H1 (cell line): ENCODE results near the gene SLC17A8. TPM values are rescaled to one million over a fixed set of nuclear protein-coding genes. Genes with fewer than 3 reads are reported as not detected.

ENCODE experiments used
- CTCF ChIA-PET: fragments of 300-600 bp; sonication (Branson Sonifier 250); formaldehyde crosslinking; loops from one replicate; lab custom pipeline; 2021; ENCODE audit not compliant: partially characterized antibody; lab: Charles Lee
- POLR2A ChIA-PET: fragments of 300-600 bp; sonication (Branson Sonifier 250); formaldehyde crosslinking; loops from one replicate; lab custom pipeline; 2021; ENCODE audit warnings: inconsistent platforms; ENCODE audit not compliant: partially characterized antibody; lab: Charles Lee
- DNase-seq, 2 experiments: peaks; one replicate each; pipeline versions ENCODE4 v3.0.0 to v3.0.0-alpha.2; 2010 to 2022; ENCODE audit warnings: low spot score in 2 of 2, low read depth in 1 of 2, mixed read lengths in 1 of 2
- FAIRE-seq: peaks from 2 replicates; lab custom pipeline; 2011; peaks lifted over from hg19 to GRCh38; lab: Jason Lieb, UNC
- H2AFZ ChIP-seq: 2 replicates; pipeline ENCODE4 v1.8.1; 2012; ENCODE audit warnings: low read length, inconsistent platforms
- H2AK5ac ChIP-seq: 2 replicates; pipeline ENCODE4 v1.6.1; 2013; ENCODE audit warnings: low read depth, low read length
- H2BK120ac ChIP-seq: replicated peaks from 2 replicates; pipeline ENCODE3; 2013; ENCODE audit warnings: low read depth, low read length, inconsistent platforms
- H2BK12ac ChIP-seq: 2 replicates; pipeline ENCODE4 v1.6.1; 2013; ENCODE audit warnings: low read depth, low read length
- H2BK15ac ChIP-seq: 2 replicates; pipeline ENCODE4 v1.6.1; 2013; ENCODE audit warnings: low read length
- H2BK20ac ChIP-seq: 2 replicates; pipeline ENCODE4 v1.6.1; 2013; ENCODE audit warnings: low read length
- H2BK5ac ChIP-seq: 2 replicates; pipeline ENCODE4 v1.6.1; 2013; ENCODE audit warnings: low read depth, low read length
- H3K14ac ChIP-seq: 2 replicates; pipeline ENCODE4 v1.6.1; 2013; ENCODE audit warnings: inconsistent platforms; ENCODE audit not compliant: insufficient read length
- H3K18ac ChIP-seq: 2 replicates; pipeline ENCODE4 v1.6.1; 2013; ENCODE audit warnings: low read length; ENCODE audit errors: extremely low read depth
- H3K23ac ChIP-seq: 2 replicates; pipeline ENCODE4 v1.6.1; 2013; ENCODE audit warnings: inconsistent platforms; ENCODE audit not compliant: insufficient read length
- H3K23me2 ChIP-seq: 2 replicates; pipeline ENCODE4 v1.6.1; 2013; ENCODE audit warnings: low read depth, low read length
- H3K27ac ChIP-seq: 2 replicates; pipeline ENCODE4 v1.6.1; 2011; ENCODE audit warnings: low read depth, low read length, inconsistent platforms
- H3K27me3 ChIP-seq, 4 experiments: replicated peaks in 1 of 4; 1 replicate in 1 of 4; 2 replicates in 3 of 4; pipeline versions ENCODE4 v1.6.1 to v1.8.1; 2011 to 2013; ENCODE audit warnings: low read length in 3 of 4, mild to moderate bottlenecking in 3 of 4, inconsistent platforms in 2 of 4, mixed read lengths in 2 of 4, moderate library complexity in 1 of 4; ENCODE audit not compliant: control insufficient read depth in 3 of 4, insufficient read depth in 3 of 4; ENCODE audit errors: extremely low read depth in 1 of 4
- H3K36me3 ChIP-seq, 4 experiments: 2 replicates each; pipeline versions ENCODE4 v1.6.1 to v1.8.1; 2011 to 2013; ENCODE audit warnings: mild to moderate bottlenecking in 4 of 4, low read length in 3 of 4, moderate library complexity in 2 of 4, control low read depth in 1 of 4, inconsistent platforms in 1 of 4; ENCODE audit not compliant: insufficient read depth in 4 of 4, control insufficient read depth in 2 of 4
- H3K4ac ChIP-seq: replicated peaks from 2 replicates; pipeline ENCODE3; 2013; ENCODE audit warnings: low read length, low read depth, mixed read lengths, inconsistent platforms; ENCODE audit not compliant: insufficient read length
- H3K4me1 ChIP-seq, 4 experiments: replicated peaks in 1 of 4; 1 replicate in 1 of 4; 2 replicates in 3 of 4; pipeline versions ENCODE4 v1.6.1 to v1.8.1; 2011 to 2013; ENCODE audit warnings: low read length in 3 of 4, inconsistent platforms in 2 of 4, mixed read lengths in 1 of 4; ENCODE audit not compliant: insufficient read depth in 4 of 4, control insufficient read depth in 3 of 4
- H3K4me2 ChIP-seq, 2 experiments: 2 replicates each; pipeline versions ENCODE4 v1.6.1 to v1.8.1; 2011 to 2013; ENCODE audit warnings: low read depth in 2 of 2, low read length in 2 of 2, control low read depth in 1 of 2, inconsistent platforms in 1 of 2, mild to moderate bottlenecking in 1 of 2; ENCODE audit not compliant: insufficient read depth in 1 of 2
- H3K4me3 ChIP-seq, 4 experiments: fragments of 200-600, 300-600 bp in 1 of 4; sonication (generic), shearing (Covaris generic), sonication (Bioruptor Twin) in 1 of 4; 2 replicates each; pipeline versions ENCODE4 v1.5.1 to v1.8.1; 2011 to 2016; ENCODE audit warnings: low read length in 4 of 4, low read depth in 3 of 4, control low read depth in 2 of 4, inconsistent platforms in 2 of 4, mild to moderate bottlenecking in 2 of 4, mixed read lengths in 1 of 4, moderate library complexity in 1 of 4; ENCODE audit not compliant: insufficient read depth in 2 of 4; ENCODE audit errors: extremely low read depth in 1 of 4
- H3K56ac ChIP-seq: replicated peaks from 2 replicates; pipeline ENCODE3; 2013; ENCODE audit warnings: low read depth, mild to moderate bottlenecking, mixed read lengths, low read length, inconsistent platforms; ENCODE audit not compliant: insufficient read length
- H3K79me1 ChIP-seq: 2 replicates; pipeline ENCODE4 v1.6.1; 2013; ENCODE audit warnings: low read depth, low read length, control low read depth
- H3K79me2 ChIP-seq, 2 experiments: 2 replicates each; pipeline versions ENCODE4 v1.6.1 to v1.8.1; 2012 to 2013; ENCODE audit warnings: low read length in 2 of 2, mild to moderate bottlenecking in 2 of 2, inconsistent platforms in 1 of 2; ENCODE audit not compliant: insufficient read depth in 2 of 2, control insufficient read depth in 1 of 2
- H3K9ac ChIP-seq, 4 experiments: replicated peaks in 1 of 4; 1 replicate in 1 of 4; 2 replicates in 3 of 4; pipeline versions ENCODE4 v1.6.1 to v1.8.1; 2011 to 2013; ENCODE audit warnings: low read depth in 3 of 4, low read length in 3 of 4, control low read depth in 2 of 4, mild to moderate bottlenecking in 2 of 4, moderate library complexity in 2 of 4, inconsistent platforms in 1 of 4; ENCODE audit errors: extremely low read depth in 1 of 4
- H3K9me3 ChIP-seq, 2 experiments: 2 replicates each; pipeline versions ENCODE4 v1.6.1 to v1.8.1; 2012 to 2013; ENCODE audit warnings: mild to moderate bottlenecking in 2 of 2, moderate library complexity in 2 of 2, control low read depth in 1 of 2, inconsistent platforms in 1 of 2, low read depth in 1 of 2, low read length in 1 of 2, mixed read lengths in 1 of 2; ENCODE audit not compliant: insufficient read depth in 2 of 2
- H4K20me1 ChIP-seq, 2 experiments: replicated peaks in 1 of 2; 2 replicates each; pipeline versions ENCODE3 to v1.8.1; 2011 to 2013; ENCODE audit warnings: inconsistent platforms in 2 of 2, low read length in 2 of 2, mild to moderate bottlenecking in 1 of 2; ENCODE audit not compliant: insufficient read depth in 2 of 2, control insufficient read depth in 1 of 2
- H4K5ac ChIP-seq: 2 replicates; pipeline ENCODE4 v1.6.1; 2013; ENCODE audit warnings: low read length, low read depth, mixed read lengths, inconsistent platforms; ENCODE audit not compliant: insufficient read length
- H4K8ac ChIP-seq: 2 replicates; pipeline ENCODE4 v1.8.0; 2013; ENCODE audit warnings: mild to moderate bottlenecking, moderate library complexity, low read length, inconsistent platforms; ENCODE audit not compliant: insufficient read depth; ENCODE audit errors: extremely low read depth
- H4K91ac ChIP-seq: replicated peaks from 2 replicates; pipeline ENCODE3; 2013; ENCODE audit warnings: low read length, mixed read lengths, inconsistent platforms; ENCODE audit not compliant: insufficient read length
- FOSL1 ChIP-seq: IDR thresholded peaks from 2 replicates; pipeline ENCODE4 v1.6.1; 2011; ENCODE audit warnings: mild to moderate bottlenecking, low read depth, low read length, moderate library complexity; ENCODE audit not compliant: insufficient read depth
- HDAC2 ChIP-seq, 2 experiments: fragments of 300-600 bp in 1 of 2; sonication (generic) in 1 of 2; IDR thresholded peaks; 2 replicates each; pipeline ENCODE4 v1.6.1; 2011 to 2012; ENCODE audit warnings: low read depth in 2 of 2, low read length in 2 of 2, mild to moderate bottlenecking in 2 of 2, moderate library complexity in 2 of 2, borderline replicate concordance in 1 of 2, inconsistent platforms in 1 of 2
- JUN ChIP-seq: IDR thresholded peaks from 2 replicates; pipeline ENCODE4 v1.6.1; 2011; ENCODE audit warnings: low read depth, mild to moderate bottlenecking, improper control_type of control experiment, low read length
- MAFK ChIP-seq: IDR thresholded peaks from 2 replicates; pipeline ENCODE4 v1.6.1; 2012; ENCODE audit warnings: low read depth, mild to moderate bottlenecking, improper control_type of control experiment, low read length
- RBBP5 ChIP-seq: IDR thresholded peaks from 2 replicates; pipeline ENCODE4 v1.7.1; 2012; ENCODE audit warnings: low read depth, mild to moderate bottlenecking, inconsistent platforms, low read length, moderate library complexity, borderline replicate concordance
- SIRT6 ChIP-seq: IDR thresholded peaks from one replicate; pipeline ENCODE4 v1.7.1; 2012; ENCODE audit warnings: low read length, inconsistent platforms
- SUZ12 ChIP-seq: fragments of 200-600 bp; sonication (generic); IDR thresholded peaks from 2 replicates; pipeline ENCODE4 v1.6.1; 2012; ENCODE audit warnings: mild to moderate bottlenecking, inconsistent platforms, low read length, moderate library complexity, mixed read lengths
- TBP ChIP-seq: IDR thresholded peaks from 2 replicates; pipeline ENCODE4 v1.6.1; 2011; ENCODE audit warnings: low read depth, low read length, improper control_type of control experiment
- YY1 ChIP-seq: IDR thresholded peaks from 2 replicates; pipeline ENCODE4 v1.6.1; 2011; ENCODE audit warnings: low read depth, mild to moderate bottlenecking, low read length
- ZNF274 ChIP-seq: IDR thresholded peaks from 2 replicates; pipeline ENCODE4 v1.7.0; 2012; ENCODE audit warnings: low read length, borderline replicate concordance; ENCODE audit errors: extremely low read depth
- polyA plus RNA-seq, 7 experiments: library from polyadenylated mRNA; depleted of rRNA in 3 of 7; stranded (reverse) in 5 of 7; unstranded in 2 of 7; fragments of >200 nt in 5 of 7; fragments of 200-250 nt in 2 of 7; gene quantifications; 1 replicate in 5 of 7; 2 replicates in 1 of 7; 4 replicates in 1 of 7; pipeline versions ENCODE4 v1.2.1 to v1.2.3, GENCODE V29; 2011 to 2013; ENCODE audit warnings: missing spikeins in 2 of 7, mixed read lengths in 2 of 7
- total RNA-seq: library from RNA; stranded (reverse); fragmentation: NEBNext Ultra II Directional; extraction: Animal tissue kit (Norgen Biotek cat#: 25700); gene quantifications from 2 replicates; pipeline ENCODE4 v1.2.1, GENCODE V29; 2021
- TF ChIP-seq, protein P1 (sequence below): IDR thresholded peaks from 2 replicates; pipeline ENCODE4 v1.6.1; 2012; ENCODE audit warnings: low read length, inconsistent platforms

Gene SLC17A8
- total and polyA plus RNA-seq, 2 of the 8 experiments (the other 6 are each of a cell fraction or from before 2014, with no cell fraction given), result 0.14 to 0.30 TPM

DNA sequence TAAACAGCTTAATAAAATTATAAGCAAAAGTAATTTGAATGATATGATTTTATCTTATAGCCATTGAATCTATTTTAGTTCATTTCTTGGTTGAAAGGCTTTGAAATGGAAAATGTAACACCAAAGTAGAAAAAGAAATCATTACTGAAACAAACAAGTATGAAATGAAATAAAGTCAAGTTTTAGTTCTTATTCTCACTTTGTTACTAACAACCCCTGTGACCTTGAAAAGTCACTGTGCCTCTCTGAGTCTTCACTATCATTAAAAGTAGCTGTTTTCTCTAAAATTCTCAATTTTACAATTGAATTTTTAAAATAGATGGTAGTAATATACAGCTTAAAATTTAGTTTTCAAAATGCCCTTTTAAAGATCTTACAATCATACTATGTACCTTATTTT is 32.4 kb upstream of the SLC17A8 start:
- TF ChIP-seq, protein P1, sequence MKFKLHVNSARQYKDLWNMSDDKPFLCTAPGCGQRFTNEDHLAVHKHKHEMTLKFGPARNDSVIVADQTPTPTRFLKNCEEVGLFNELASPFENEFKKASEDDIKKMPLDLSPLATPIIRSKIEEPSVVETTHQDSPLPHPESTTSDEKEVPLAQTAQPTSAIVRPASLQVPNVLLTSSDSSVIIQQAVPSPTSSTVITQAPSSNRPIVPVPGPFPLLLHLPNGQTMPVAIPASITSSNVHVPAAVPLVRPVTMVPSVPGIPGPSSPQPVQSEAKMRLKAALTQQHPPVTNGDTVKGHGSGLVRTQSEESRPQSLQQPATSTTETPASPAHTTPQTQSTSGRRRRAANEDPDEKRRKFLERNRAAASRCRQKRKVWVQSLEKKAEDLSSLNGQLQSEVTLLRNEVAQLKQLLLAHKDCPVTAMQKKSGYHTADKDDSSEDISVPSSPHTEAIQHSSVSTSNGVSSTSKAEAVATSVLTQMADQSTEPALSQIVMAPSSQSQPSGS, result no peak
- TF ChIP-seq TBP (no peak), YY1 (no peak), ZNF274 (no peak), MAFK (no peak), RBBP5 (no peak), FOSL1 (no peak), JUN (no peak), SUZ12 (no peak), HDAC2 (IDR thresholded peaks at IDR 0.05; ENCODE audit: borderline replicate concordance in 1 of 2, low read depth in 2 of 2, low read length in 2 of 2) (no peak), SIRT6 (no peak)
- Histone ChIP-seq H2BK15ac (no peak overlapping the region), H3K4ac (no peak overlapping the region), H2BK5ac (no peak overlapping the region), H3K23me2 (no peaks in the 10 kb centered on the region), H3K79me2 (no peaks in the 10 kb centered on the region), H3K56ac (no peak overlapping the region), H2AK5ac (no peak overlapping the region), H3K23ac (no peak overlapping the region), H3K36me3 (peaks cover 0 to 26% (median 6%) of the 10 kb centered on the region in 4 experiments; a peak in 3 of 8 replicates), H4K5ac (no peak overlapping the region), H3K4me1 (peaks cover 0 to 4% (median 0%) of the 10 kb centered on the region in 4 experiments; a peak in 1 of 7 replicates), H2BK120ac (no peak overlapping the region), H2BK20ac (no peak overlapping the region), H3K9me3 (no peaks in the 10 kb centered on the region), H4K20me1 (no peaks in the 10 kb centered on the region), H4K8ac (no peak overlapping the region), H3K27ac (no peak overlapping the region), H2AFZ (no peak overlapping the region), H2BK12ac (no peak overlapping the region), H3K4me3 (no peak overlapping the region), H4K91ac (no peak overlapping the region), H3K4me2 (no peak overlapping the region), H3K14ac (no peak overlapping the region), H3K79me1 (no peaks in the 10 kb centered on the region), H3K18ac (no peak overlapping the region), H3K9ac (no peak overlapping the region), H3K27me3 (no peaks in the 10 kb centered on the region)
- POLR2A ChIA-PET, result no interaction called here
- CTCF ChIA-PET, result interaction anchor here (0.7 kb wide), 1 partner anchor 21 kb away, joined by 4 read pairs; no protein-coding TSS in a partner anchor
- FAIRE-seq (no peak), DNase-seq (no peak)
